Caco-2 (cell line): ENCODE measurements around the gene NSD1. TPM values are rescaled to one million over a fixed set of nuclear protein-coding genes. Genes with fewer than 3 reads are reported as not detected.
"Not testable (repeated sequence)": the region's sequence is repeated elsewhere in the genome, so short reads cannot be mapped to it uniquely, and the experiment has no call there.

Source experiments
- BruUV-seq: library from RNA; stranded (reverse); fragments of 400-500 nt; replicated peaks from 2 replicates; lab custom pipeline; 2021; lab: Mats Ljungman, UMichigan
- CTCF ChIA-PET: fragments of 300-600 bp; sonication (Branson Sonifier 250); formaldehyde crosslinking; loops from one replicate; lab custom pipeline; 2022; ENCODE audit warnings: antibody characterized with exemption; lab: Charles Lee
- POLR2A ChIA-PET: fragments of 300-600 bp; sonication (Branson Sonifier 250); formaldehyde crosslinking; loops from one replicate; lab custom pipeline; 2022; ENCODE audit warnings: antibody characterized with exemption; lab: Charles Lee
- DNase-seq, 2 experiments: peaks; one replicate each; pipeline versions ENCODE4 v3.0.0 to v3.0.0-alpha.2; 2020 to 2022
- H3K27me3 ChIP-seq: replicated peaks from 2 replicates; pipeline ENCODE4 v1.6.0; 2011; ENCODE audit warnings: low read length; ENCODE audit not compliant: control insufficient read depth, insufficient read depth
- H3K36me3 ChIP-seq: 2 replicates; pipeline ENCODE4 v1.5.1; 2011; ENCODE audit warnings: low read length; ENCODE audit not compliant: control insufficient read depth, insufficient read depth
- H3K4me1 ChIP-seq: fragments of 250-450 bp; sonication (Bioruptor Pico); 2 replicates; pipeline ENCODE4 v1.5.1; 2020; ENCODE audit warnings: mild to moderate bottlenecking
- H3K4me3 ChIP-seq: 2 replicates; pipeline ENCODE4 v1.5.1; 2011; ENCODE audit warnings: low read depth, mild to moderate bottlenecking, control low read depth, low read length
- H3K9me3 ChIP-seq: fragments of 250-450 bp; sonication (Bioruptor Pico); 2 replicates; pipeline ENCODE4 v1.5.1; 2020; ENCODE audit warnings: mild to moderate bottlenecking, moderate library complexity
- H3K27ac Mint-ChIP-seq: one replicate; pipeline ENCODE4 v1.8.0; 2022; ENCODE audit warnings: mixed read lengths; ENCODE audit not compliant: unreplicated experiment
- H3K27me3 Mint-ChIP-seq: one replicate; pipeline ENCODE4 v1.8.0; 2022; ENCODE audit warnings: mixed read lengths; ENCODE audit not compliant: insufficient read depth, unreplicated experiment
- H3K36me3 Mint-ChIP-seq: one replicate; pipeline ENCODE4 v1.8.0; 2022; ENCODE audit warnings: mild to moderate bottlenecking, mixed read lengths; ENCODE audit not compliant: insufficient read depth, unreplicated experiment
- H3K4me1 Mint-ChIP-seq: one replicate; pipeline ENCODE4 v1.8.0; 2022; ENCODE audit warnings: low read depth, mixed read lengths; ENCODE audit not compliant: unreplicated experiment
- H3K4me3 Mint-ChIP-seq: one replicate; pipeline ENCODE4 v1.8.0; 2022; ENCODE audit warnings: mild to moderate bottlenecking, moderate library complexity, mixed read lengths; ENCODE audit not compliant: unreplicated experiment
- H3K9me3 Mint-ChIP-seq: one replicate; pipeline ENCODE4 v1.8.0; 2022; ENCODE audit warnings: mixed read lengths; ENCODE audit not compliant: unreplicated experiment
- CTCF ChIP-seq, 2 experiments: fragments of 200-600 bp in 1 of 2; IDR thresholded peaks; 1 replicate in 1 of 2; 2 replicates in 1 of 2; pipeline versions ENCODE4 v1.5.1 to v1.8.0; 2011 to 2022; ENCODE audit warnings: antibody characterized with exemption in 1 of 2, control low read depth in 1 of 2, inconsistent platforms in 1 of 2, low read depth in 1 of 2, low read length in 1 of 2, mild to moderate bottlenecking in 1 of 2, moderate library complexity in 1 of 2; ENCODE audit not compliant: insufficient read depth in 1 of 2, severe bottlenecking in 1 of 2, unreplicated experiment in 1 of 2
- intact Hi-C: fragments of 100-400 bp; cut with micrococcal nuclease; formaldehyde crosslinking; loops from one replicate; pipeline ENCODE4 v1.10.0; 2022; ENCODE audit not compliant: unreplicated experiment
- total RNA-seq: library from RNA; stranded (reverse); gene quantifications from 2 replicates; pipeline ENCODE4 v1.2.3, GENCODE V29; 2022

The NSD1 gene
- total RNA-seq, 1 experiment from 2014 or later: 67.4 TPM

DNA sequence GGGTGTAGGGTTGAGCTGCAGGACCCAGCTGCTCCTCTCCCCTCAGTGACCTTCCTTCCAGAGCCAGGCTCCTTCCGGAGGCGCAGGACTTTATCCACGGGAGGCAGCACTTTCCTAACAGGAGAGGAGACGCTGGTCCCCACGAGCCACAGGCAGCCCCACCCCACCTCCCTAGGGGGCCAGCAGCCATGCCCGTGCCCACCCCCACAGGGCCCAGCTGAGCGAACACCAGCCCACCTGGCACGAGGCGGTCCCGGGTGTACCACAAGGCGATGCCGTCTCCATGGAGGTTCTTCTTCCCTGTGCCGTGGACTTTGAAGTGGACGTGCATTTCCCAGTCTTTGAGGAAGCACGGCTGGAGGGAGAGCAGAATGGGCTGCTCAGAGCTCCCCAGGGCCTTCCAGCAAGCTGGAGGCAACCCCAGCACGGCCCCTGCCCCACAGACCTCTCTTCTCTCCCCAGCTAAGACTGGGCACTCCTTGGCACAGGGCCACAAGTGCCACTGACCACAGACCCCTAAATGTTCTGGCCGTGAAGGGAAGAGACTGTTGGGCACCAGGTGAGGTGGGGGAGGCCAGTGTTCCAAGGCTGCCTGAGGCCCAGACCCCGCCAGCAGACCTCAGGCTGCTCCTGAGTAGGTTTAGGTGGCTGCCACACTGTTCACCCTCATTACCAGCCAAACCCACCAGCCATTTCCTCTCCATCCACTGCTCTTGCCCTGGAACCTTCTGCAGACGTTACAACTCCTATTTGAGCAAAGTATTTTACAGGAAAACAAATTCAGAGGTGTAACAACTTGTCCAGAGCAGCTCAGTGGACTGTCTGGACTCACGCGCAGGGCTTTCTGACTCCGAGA, 204.9 kb downstream of the NSD1 start:
- H3K4me1 ChIP-seq: no peaks in the 10 kb centered on the region
- no peaks in the 10 kb centered on the region for H3K27me3 ChIP-seq
- no peaks in the 10 kb centered on the region for H3K27me3 Mint-ChIP-seq
- ChIA-PET CTCF (no interaction called here), POLR2A (no interaction called here)
- intact Hi-C loops: no loop called here
- H3K4me3 ChIP-seq: no peak overlapping the region
- TF ChIP-seq CTCF (IDR thresholded peaks at IDR 0.05; ENCODE audit: insufficient read depth in 1 of 2, low read depth in 1 of 2, low read length in 1 of 2, severe bottlenecking in 1 of 2, unreplicated experiment in 1 of 2): no peak
- no peaks in the 10 kb centered on the region for H3K9me3 ChIP-seq
- no peak overlapping the region for H3K4me3 Mint-ChIP-seq
- H3K36me3 ChIP-seq: peaks cover 1% of the 10 kb centered on the region; the same call in 1 of the 2 replicates
- BruUV-seq: no TSS peak
- peaks cover 70% of the 10 kb centered on the region for H3K36me3 Mint-ChIP-seq
- H3K4me1 Mint-ChIP-seq: peaks cover 11% of the 10 kb centered on the region
- no peak overlapping the region for H3K27ac Mint-ChIP-seq
- DNase-seq: no peak
- no peaks in the 10 kb centered on the region for H3K9me3 Mint-ChIP-seq

- no peak overlapping the region for H3K27ac Mint-ChIP-seq
- H3K4me3 ChIP-seq: no peak overlapping the region
- no peaks in the 10 kb centered on the region for H3K27me3 Mint-ChIP-seq
- TF ChIP-seq CTCF (IDR thresholded peaks at IDR 0.05; ENCODE audit: insufficient read depth in 1 of 2, low read depth in 1 of 2, low read length in 1 of 2, severe bottlenecking in 1 of 2, unreplicated experiment in 1 of 2): no peak
- no peak for DNase-seq
- peaks cover 11% of the 10 kb centered on the region for H3K4me1 Mint-ChIP-seq
- peaks cover 66% of the 10 kb centered on the region for H3K36me3 Mint-ChIP-seq
- H3K27me3 ChIP-seq: no peaks in the 10 kb centered on the region
- no peak overlapping the region for H3K4me3 Mint-ChIP-seq
- ChIA-PET POLR2A (no interaction called here), CTCF (no interaction called here)
- no TSS peak for BruUV-seq
- no peaks in the 10 kb centered on the region for H3K4me1 ChIP-seq
- H3K9me3 ChIP-seq: no peaks in the 10 kb centered on the region
- intact Hi-C loops: no loop called here
- no peaks in the 10 kb centered on the region for H3K9me3 Mint-ChIP-seq
- peaks cover 1% of the 10 kb centered on the region; the same call in 1 of the 2 replicates for H3K36me3 ChIP-seq
These were observed 205.6 kb downstream of the NSD1 start for GRCh38 chr5:177339107-177339638.

- H3K4me1 Mint-ChIP-seq, H3K9me3 ChIP-seq, H3K4me3 Mint-ChIP-seq, H3K27me3 Mint-ChIP-seq, CTCF ChIA-PET, H3K9me3 Mint-ChIP-seq, DNase-seq, H3K4me3 ChIP-seq, H3K4me1 ChIP-seq, intact Hi-C loops, H3K27me3 ChIP-seq, BruUV-seq, H3K36me3 ChIP-seq, H3K27ac Mint-ChIP-seq, POLR2A ChIA-PET: not testable (repeated sequence)
- peaks cover 70% of the 10 kb centered on the region for H3K36me3 Mint-ChIP-seq
These were observed 209.4 kb downstream of the NSD1 start for GRCh38 chr5:177343000-177343399.
